Osteoblast (primary cell): ENCODE results near the gene TPRKB. TPM values are rescaled to one million over a fixed set of nuclear protein-coding genes. Genes with fewer than 3 reads are reported as not detected.
"Not testable (repeated sequence)": the region's sequence is repeated elsewhere in the genome, so short reads cannot be mapped to it uniquely, and the experiment has no call there.

Experiments
- DNase-seq: peaks from one replicate; pipeline ENCODE4 v3.0.0; 2011; ENCODE audit warnings: low spot score, mixed read lengths; ENCODE audit not compliant: insufficient read length; ENCODE audit errors: missing footprints
- H2AFZ ChIP-seq: 2 replicates; pipeline ENCODE4 v1.6.0; 2011; ENCODE audit warnings: mild to moderate bottlenecking, low read length
- H3K27ac ChIP-seq: 2 replicates; pipeline ENCODE4 v1.5.1; 2011; ENCODE audit warnings: mild to moderate bottlenecking, low read depth, low read length, moderate library complexity
- H3K27me3 ChIP-seq: 2 replicates; pipeline ENCODE4 v1.6.0; 2012; ENCODE audit warnings: mild to moderate bottlenecking, control low read depth, inconsistent platforms, low read length, moderate library complexity; ENCODE audit not compliant: insufficient read depth
- H3K36me3 ChIP-seq: 2 replicates; pipeline ENCODE4 v1.5.1; 2011; ENCODE audit warnings: mild to moderate bottlenecking, low read length, control low read depth, moderate library complexity; ENCODE audit not compliant: insufficient read depth
- H3K4me1 ChIP-seq: 2 replicates; pipeline ENCODE4 v1.5.1; 2011; ENCODE audit warnings: mild to moderate bottlenecking, low read length, control low read depth, moderate library complexity; ENCODE audit not compliant: insufficient read depth
- H3K4me2 ChIP-seq: 2 replicates; pipeline ENCODE4 v1.6.0; 2011; ENCODE audit warnings: mild to moderate bottlenecking, low read length; ENCODE audit not compliant: insufficient read depth
- H3K4me3 ChIP-seq: fragments of 200-600 bp; sonication (generic); 3 replicates; pipeline ENCODE4 v1.5.1; 2012; ENCODE audit warnings: mild to moderate bottlenecking, low read length, inconsistent platforms; ENCODE audit not compliant: insufficient read depth
- H3K79me2 ChIP-seq: 2 replicates; pipeline ENCODE4 v1.6.0; 2012; ENCODE audit warnings: mild to moderate bottlenecking, low read length, control low read depth, inconsistent platforms; ENCODE audit not compliant: insufficient read depth
- H3K9me3 ChIP-seq: 2 replicates; pipeline ENCODE4 v1.5.1; 2011; ENCODE audit warnings: low read depth, low read length, control low read depth
- H4K20me1 ChIP-seq: 2 replicates; pipeline ENCODE4 v1.6.0; 2012; ENCODE audit warnings: mild to moderate bottlenecking, low read length, control low read depth; ENCODE audit not compliant: insufficient read depth
- CTCF ChIP-seq: IDR thresholded peaks from 2 replicates; pipeline ENCODE4 v1.5.1; 2011; ENCODE audit warnings: mild to moderate bottlenecking, low read depth, low read length, moderate library complexity; ENCODE audit errors: extremely low read depth
- total RNA-seq: library from RNA; depleted of rRNA; stranded (reverse); fragments of >200 nt; gene quantifications from 2 replicates; pipeline ENCODE4 v1.2.3, GENCODE V29; 2012

TPRKB gene
- total RNA-seq, 1 donor = 16.6 TPM

- no peak for TF ChIP-seq CTCF
- Histone ChIP-seq H3K4me2 (no peak overlapping the region), H3K27ac (no peak overlapping the region), H4K20me1 (peaks cover 5% of the 10 kb centered on the region), H3K79me2 (peaks cover 8% of the 10 kb centered on the region), H3K27me3 (no peaks in the 10 kb centered on the region), H3K4me1 (no peaks in the 10 kb centered on the region), H3K9me3 (no peaks in the 10 kb centered on the region), H3K36me3 (peaks cover 70% of the 10 kb centered on the region), H3K4me3 (no peak overlapping the region), H2AFZ (no peak overlapping the region)
- DNase-seq = no peak
These were observed 27.8 kb upstream of the TPRKB start for GRCh38 chr2:73764945-73765344.

- no peak for TF ChIP-seq CTCF
- Histone ChIP-seq H3K27ac (no peak overlapping the region), H4K20me1 (peaks cover 8% of the 10 kb centered on the region), H3K4me3 (no peak overlapping the region), H3K4me1 (peaks cover 6% of the 10 kb centered on the region), H3K27me3 (no peaks in the 10 kb centered on the region), H3K4me2 (no peak overlapping the region), H2AFZ (no peak overlapping the region), H3K79me2 (no peaks in the 10 kb centered on the region), H3K9me3 (no peaks in the 10 kb centered on the region), H3K36me3 (peaks cover 64% of the 10 kb centered on the region)
- DNase-seq = no peak
These were observed 25.4 kb upstream of the TPRKB start for GRCh38 chr2:73762571-73762970.

GRCh38 chr2:73759904-73760303 lies 22.8 kb upstream of the TPRKB start:
- no peaks in the 10 kb centered on the region for H3K27me3 ChIP-seq
- DNase-seq = no peak
- TF ChIP-seq CTCF = no peak
- H3K27ac ChIP-seq = no peak overlapping the region
- H3K36me3 ChIP-seq = peaks cover 55% of the 10 kb centered on the region
- peaks cover 8% of the 10 kb centered on the region for H4K20me1 ChIP-seq
- peaks cover 6% of the 10 kb centered on the region for H3K4me1 ChIP-seq
- H3K4me3 ChIP-seq = no peak overlapping the region
- H3K79me2 ChIP-seq = no peaks in the 10 kb centered on the region
- H3K4me2 ChIP-seq = no peak overlapping the region
- no peak overlapping the region for H2AFZ ChIP-seq
- H3K9me3 ChIP-seq = no peaks in the 10 kb centered on the region

- Histone ChIP-seq H4K20me1 (peaks cover 8% of the 10 kb centered on the region), H3K9me3 (no peaks in the 10 kb centered on the region), H3K4me3 (no peak overlapping the region), H3K27ac (no peak overlapping the region), H2AFZ (no peak overlapping the region), H3K79me2 (no peaks in the 10 kb centered on the region), H3K36me3 (peaks cover 49% of the 10 kb centered on the region), H3K27me3 (no peaks in the 10 kb centered on the region), H3K4me1 (peaks cover 6% of the 10 kb centered on the region), H3K4me2 (no peak overlapping the region)
- no peak for TF ChIP-seq CTCF
- DNase-seq = no peak
These were observed 22.2 kb upstream of the TPRKB start for GRCh38 chr2:73759285-73759764.

- not testable (repeated sequence) for DNase-seq, H4K20me1 ChIP-seq, H3K4me1 ChIP-seq, H3K4me3 ChIP-seq, H2AFZ ChIP-seq, H3K27ac ChIP-seq, H3K4me2 ChIP-seq, H3K9me3 ChIP-seq, H3K27me3 ChIP-seq, H3K79me2 ChIP-seq
- peaks cover 43% of the 10 kb centered on the region for H3K36me3 ChIP-seq
These were observed 17.2 kb upstream of the TPRKB start for GRCh38 chr2:73754332-73754731.
